ENCODE data around the gene PLA2G4E.

DNA sequence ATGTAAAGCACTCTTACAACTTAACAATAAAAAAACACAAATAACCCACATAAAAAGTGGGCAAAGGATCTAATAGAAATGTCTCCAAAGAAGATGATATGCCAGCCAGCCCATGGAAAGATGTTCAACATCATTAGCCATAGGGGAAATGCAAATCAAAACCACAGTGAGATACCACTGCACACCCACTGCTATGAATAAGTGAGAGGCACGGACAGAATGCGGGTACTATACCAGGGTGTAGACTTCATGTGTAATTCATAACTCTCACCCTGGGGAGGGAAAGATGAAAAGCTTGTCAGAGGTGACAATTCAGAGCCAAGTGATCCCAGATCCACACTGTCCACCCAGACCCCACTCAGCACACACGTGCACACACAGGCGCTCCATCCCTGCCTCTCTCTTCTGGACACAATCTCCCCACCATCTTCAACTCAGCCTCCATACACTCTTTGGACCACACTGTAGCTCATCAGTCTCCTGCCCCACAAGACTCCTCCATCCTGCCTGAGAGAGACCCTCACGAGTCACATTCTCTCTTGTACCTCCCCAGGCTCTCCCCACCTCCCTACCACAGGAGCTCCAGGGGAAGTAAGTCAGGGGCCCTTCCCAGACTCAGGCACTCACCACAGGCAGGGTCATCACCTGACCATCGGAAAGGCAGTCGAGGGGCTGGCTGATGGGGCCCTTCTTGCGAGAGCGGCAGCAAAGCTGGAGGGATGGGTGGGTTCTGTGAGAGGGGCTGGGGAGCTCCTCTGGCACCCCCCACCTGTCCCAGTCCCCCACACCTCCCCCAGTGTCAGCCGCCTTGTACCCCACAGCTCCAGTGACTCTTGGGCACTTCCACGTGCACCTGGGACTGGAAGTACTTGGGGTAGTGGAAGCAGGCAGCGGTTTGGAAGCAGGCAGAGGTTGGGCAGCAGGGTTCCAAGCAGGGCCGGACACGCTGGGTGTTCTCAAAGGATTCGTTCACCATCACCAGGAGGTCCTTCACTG, 21.3 kb downstream of the PLA2G4E start:
- TF ChIP-seq, protein P1, sequence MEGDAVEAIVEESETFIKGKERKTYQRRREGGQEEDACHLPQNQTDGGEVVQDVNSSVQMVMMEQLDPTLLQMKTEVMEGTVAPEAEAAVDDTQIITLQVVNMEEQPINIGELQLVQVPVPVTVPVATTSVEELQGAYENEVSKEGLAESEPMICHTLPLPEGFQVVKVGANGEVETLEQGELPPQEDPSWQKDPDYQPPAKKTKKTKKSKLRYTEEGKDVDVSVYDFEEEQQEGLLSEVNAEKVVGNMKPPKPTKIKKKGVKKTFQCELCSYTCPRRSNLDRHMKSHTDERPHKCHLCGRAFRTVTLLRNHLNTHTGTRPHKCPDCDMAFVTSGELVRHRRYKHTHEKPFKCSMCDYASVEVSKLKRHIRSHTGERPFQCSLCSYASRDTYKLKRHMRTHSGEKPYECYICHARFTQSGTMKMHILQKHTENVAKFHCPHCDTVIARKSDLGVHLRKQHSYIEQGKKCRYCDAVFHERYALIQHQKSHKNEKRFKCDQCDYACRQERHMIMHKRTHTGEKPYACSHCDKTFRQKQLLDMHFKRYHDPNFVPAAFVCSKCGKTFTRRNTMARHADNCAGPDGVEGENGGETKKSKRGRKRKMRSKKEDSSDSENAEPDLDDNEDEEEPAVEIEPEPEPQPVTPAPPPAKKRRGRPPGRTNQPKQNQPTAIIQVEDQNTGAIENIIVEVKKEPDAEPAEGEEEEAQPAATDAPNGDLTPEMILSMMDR (optimal IDR thresholded peaks at IDR 0.05 in 1 of 3, IDR thresholded peaks at IDR 0.05 in 1 of 3, conservative IDR thresholded peaks at IDR 0.05 in 1 of 3; ENCODE audit: extremely low read depth in 1 of 3, insufficient read depth in 2 of 3, low read length in 3 of 3): no peak
- no peak for TF ChIP-seq EZH2 (IDR thresholded peaks at IDR 0.05; ENCODE audit: low read length)

All from keratinocyte (primary cell).